Activated CD4-positive, alpha-beta T cell treated with anti-CD3 and anti-CD28 coated beads, Interleukin-2, amount 10 ng/mL, durations not matched to agents 7 days and 5 days (primary cell): Measurements from ENCODE around the gene FTO. TPM values are rescaled to one million over a fixed set of nuclear protein-coding genes. Genes with fewer than 3 reads are reported as not detected.

Experiments
- CTCF ChIA-PET: fragments of 350-600 bp; sonication (Branson Sonifier 250); formaldehyde crosslinking; loops from one replicate; lab custom pipeline; 2021; ENCODE audit warnings: antibody characterized with exemption; lab: Charles Lee
- POLR2A ChIA-PET: fragments of 350-600 bp; sonication (Branson Sonifier 250); formaldehyde crosslinking; loops from one replicate; lab custom pipeline; 2021; ENCODE audit warnings: antibody characterized with exemption; lab: Charles Lee
- DNase-seq: peaks from one replicate; pipeline ENCODE4 v3.0.0-alpha.2; 2020
- H3K27ac Mint-ChIP-seq: one replicate; pipeline ENCODE4 v1.8.0; 2021; ENCODE audit warnings: mild to moderate bottlenecking, moderate library complexity, mixed read lengths
- H3K27me3 Mint-ChIP-seq: one replicate; pipeline ENCODE4 v1.8.0; 2021; ENCODE audit warnings: mixed read lengths
- H3K36me3 Mint-ChIP-seq: one replicate; pipeline ENCODE4 v1.8.0; 2021; ENCODE audit warnings: low read depth, mixed read lengths
- H3K4me1 Mint-ChIP-seq: one replicate; pipeline ENCODE4 v1.8.0; 2021; ENCODE audit warnings: mixed read lengths
- H3K4me3 Mint-ChIP-seq: one replicate; pipeline ENCODE4 v1.8.0; 2021; ENCODE audit warnings: mild to moderate bottlenecking, moderate library complexity, mixed read lengths
- H3K9me3 Mint-ChIP-seq: one replicate; pipeline ENCODE4 v1.8.0; 2021; ENCODE audit warnings: mixed read lengths
- total RNA-seq, 2 experiments: library from RNA; stranded (reverse); gene quantifications; one replicate each; pipeline ENCODE4 v1.2.3, GENCODE V29; 2021

The FTO gene
- total RNA-seq, 2 experiments from 2014 or later, result 44.2 to 44.3 TPM

GRCh38 chr16:54135361-54136275 is 431.7 kb downstream of the FTO start:
- Mint-ChIP-seq H3K36me3 (no peaks in the 10 kb centered on the region), H3K27me3 (peaks cover 5% of the 10 kb centered on the region), H3K9me3 (no peaks in the 10 kb centered on the region), H3K4me1 (no peaks in the 10 kb centered on the region), H3K27ac (no peak overlapping the region), H3K4me3 (no peak overlapping the region)
- ChIA-PET POLR2A (no interaction called here), CTCF (no interaction called here)
- no peak for DNase-seq

GRCh38 chr16:54136276-54136625 is 432.3 kb downstream of the FTO start:
- CTCF ChIA-PET, result no interaction called here
- no peak for DNase-seq
- POLR2A ChIA-PET, result no interaction called here
- no peak overlapping the region for H3K27ac Mint-ChIP-seq
- H3K4me3 Mint-ChIP-seq, result no peak overlapping the region
- no peaks in the 10 kb centered on the region for H3K4me1 Mint-ChIP-seq
- H3K27me3 Mint-ChIP-seq, result peaks cover 4% of the 10 kb centered on the region
- H3K36me3 Mint-ChIP-seq, result no peaks in the 10 kb centered on the region
- H3K9me3 Mint-ChIP-seq, result no peaks in the 10 kb centered on the region

- CTCF ChIA-PET, result no interaction called here
- no peak for DNase-seq
- no peaks in the 10 kb centered on the region for H3K36me3 Mint-ChIP-seq
- peaks cover 11% of the 10 kb centered on the region for H3K27me3 Mint-ChIP-seq
- no peak overlapping the region for H3K27ac Mint-ChIP-seq
- no peaks in the 10 kb centered on the region for H3K4me1 Mint-ChIP-seq
- no peaks in the 10 kb centered on the region for H3K9me3 Mint-ChIP-seq
- POLR2A ChIA-PET, result no interaction called here
- H3K4me3 Mint-ChIP-seq, result no peak overlapping the region
These were observed 436.3 kb downstream of the FTO start for GRCh38 chr16:54140057-54140787.

- Mint-ChIP-seq H3K36me3 (no peaks in the 10 kb centered on the region), H3K27me3 (peaks cover 11% of the 10 kb centered on the region), H3K4me3 (no peak overlapping the region), H3K4me1 (no peaks in the 10 kb centered on the region), H3K9me3 (no peaks in the 10 kb centered on the region), H3K27ac (no peak overlapping the region)
- ChIA-PET POLR2A (no interaction called here), CTCF (no interaction called here)
- DNase-seq, result no peak
These were observed 436.8 kb downstream of the FTO start for GRCh38 chr16:54140788-54141136.

- Mint-ChIP-seq H3K27ac (no peak overlapping the region), H3K27me3 (peaks cover 11% of the 10 kb centered on the region), H3K4me1 (no peaks in the 10 kb centered on the region), H3K36me3 (no peaks in the 10 kb centered on the region), H3K4me3 (no peak overlapping the region), H3K9me3 (no peaks in the 10 kb centered on the region)
- ChIA-PET POLR2A (no interaction called here), CTCF (no interaction called here)
- DNase-seq, result no peak
These were observed 438.8 kb downstream of the FTO start for GRCh38 chr16:54142787-54143186.

- CTCF ChIA-PET, result no interaction called here
- Mint-ChIP-seq H3K27ac (peak overlapping the region; percentile 10), H3K27me3 (peaks cover 13% of the 10 kb centered on the region), H3K4me3 (no peak overlapping the region), H3K4me1 (no peaks in the 10 kb centered on the region), H3K36me3 (no peaks in the 10 kb centered on the region), H3K9me3 (no peaks in the 10 kb centered on the region)
- POLR2A ChIA-PET, result no interaction called here
- DNase-seq, result no peak
These were observed 439.5 kb downstream of the FTO start for GRCh38 chr16:54143410-54143809.

- Mint-ChIP-seq H3K9me3 (no peaks in the 10 kb centered on the region), H3K4me1 (no peaks in the 10 kb centered on the region), H3K36me3 (no peaks in the 10 kb centered on the region), H3K4me3 (no peak overlapping the region), H3K27me3 (peaks cover 13% of the 10 kb centered on the region), H3K27ac (no peak overlapping the region)
- CTCF ChIA-PET, result no interaction called here
- no peak for DNase-seq
- POLR2A ChIA-PET, result no interaction called here
These were observed 440.1 kb downstream of the FTO start for GRCh38 chr16:54143934-54144571.

- DNase-seq, result no peak
- H3K27ac Mint-ChIP-seq, result no peak overlapping the region
- H3K9me3 Mint-ChIP-seq, result no peaks in the 10 kb centered on the region
- CTCF ChIA-PET, result no interaction called here
- no peak overlapping the region for H3K4me3 Mint-ChIP-seq
- H3K36me3 Mint-ChIP-seq, result no peaks in the 10 kb centered on the region
- POLR2A ChIA-PET, result no interaction called here
- no peaks in the 10 kb centered on the region for H3K4me1 Mint-ChIP-seq
- H3K27me3 Mint-ChIP-seq, result peaks cover 13% of the 10 kb centered on the region
These were observed 440.6 kb downstream of the FTO start for GRCh38 chr16:54144572-54144947.

GRCh38 chr16:54145881-54146280 is 441.9 kb downstream of the FTO start:
- Mint-ChIP-seq H3K4me1 (no peaks in the 10 kb centered on the region), H3K27ac (no peak overlapping the region), H3K36me3 (no peaks in the 10 kb centered on the region), H3K9me3 (no peaks in the 10 kb centered on the region), H3K27me3 (peaks cover 13% of the 10 kb centered on the region), H3K4me3 (no peak overlapping the region)
- CTCF ChIA-PET, result no interaction called here
- POLR2A ChIA-PET, result no interaction called here
- DNase-seq, result no peak

- H3K27me3 Mint-ChIP-seq, result peaks cover 6% of the 10 kb centered on the region
These were observed 445.0 kb downstream of the FTO start for GRCh38 chr16:54148974-54149373.

GRCh38 chr16:54150861-54151260 is 446.9 kb downstream of the FTO start:
- CTCF ChIA-PET, result no interaction called here
- peaks cover 4% of the 10 kb centered on the region for H3K27me3 Mint-ChIP-seq

More at GRCh38 chr16:54148974-54149373, 445.0 kb downstream of the FTO start:
- POLR2A ChIA-PET, result no interaction called here
- H3K9me3 Mint-ChIP-seq, result no peaks in the 10 kb centered on the region
- H3K4me3 Mint-ChIP-seq, result no peak overlapping the region
- DNase-seq, result no peak
- H3K36me3 Mint-ChIP-seq, result no peaks in the 10 kb centered on the region
- CTCF ChIA-PET, result no interaction called here
- no peak overlapping the region for H3K27ac Mint-ChIP-seq
- no peaks in the 10 kb centered on the region for H3K4me1 Mint-ChIP-seq

GRCh38 chr16:54152362-54153239 is 448.6 kb downstream of the FTO start:
- no peak overlapping the region for H3K27ac Mint-ChIP-seq
- no peak overlapping the region for H3K4me3 Mint-ChIP-seq
- peaks cover 14% of the 10 kb centered on the region for H3K9me3 Mint-ChIP-seq
- peaks cover 4% of the 10 kb centered on the region for H3K27me3 Mint-ChIP-seq
- ChIA-PET CTCF (no interaction called here), POLR2A (no interaction called here)
- H3K36me3 Mint-ChIP-seq, result no peaks in the 10 kb centered on the region
- H3K4me1 Mint-ChIP-seq, result no peaks in the 10 kb centered on the region
- DNase-seq, result no peak

More at GRCh38 chr16:54150861-54151260, 446.9 kb downstream of the FTO start:
- DNase-seq, result no peak
- Mint-ChIP-seq H3K27ac (no peak overlapping the region), H3K36me3 (no peaks in the 10 kb centered on the region), H3K9me3 (peaks cover 5% of the 10 kb centered on the region), H3K4me1 (no peaks in the 10 kb centered on the region), H3K4me3 (no peak overlapping the region)
- POLR2A ChIA-PET, result no interaction called here
